Measurements from ENCODE around the gene RPTOR.

RPTOR gene

DNA sequence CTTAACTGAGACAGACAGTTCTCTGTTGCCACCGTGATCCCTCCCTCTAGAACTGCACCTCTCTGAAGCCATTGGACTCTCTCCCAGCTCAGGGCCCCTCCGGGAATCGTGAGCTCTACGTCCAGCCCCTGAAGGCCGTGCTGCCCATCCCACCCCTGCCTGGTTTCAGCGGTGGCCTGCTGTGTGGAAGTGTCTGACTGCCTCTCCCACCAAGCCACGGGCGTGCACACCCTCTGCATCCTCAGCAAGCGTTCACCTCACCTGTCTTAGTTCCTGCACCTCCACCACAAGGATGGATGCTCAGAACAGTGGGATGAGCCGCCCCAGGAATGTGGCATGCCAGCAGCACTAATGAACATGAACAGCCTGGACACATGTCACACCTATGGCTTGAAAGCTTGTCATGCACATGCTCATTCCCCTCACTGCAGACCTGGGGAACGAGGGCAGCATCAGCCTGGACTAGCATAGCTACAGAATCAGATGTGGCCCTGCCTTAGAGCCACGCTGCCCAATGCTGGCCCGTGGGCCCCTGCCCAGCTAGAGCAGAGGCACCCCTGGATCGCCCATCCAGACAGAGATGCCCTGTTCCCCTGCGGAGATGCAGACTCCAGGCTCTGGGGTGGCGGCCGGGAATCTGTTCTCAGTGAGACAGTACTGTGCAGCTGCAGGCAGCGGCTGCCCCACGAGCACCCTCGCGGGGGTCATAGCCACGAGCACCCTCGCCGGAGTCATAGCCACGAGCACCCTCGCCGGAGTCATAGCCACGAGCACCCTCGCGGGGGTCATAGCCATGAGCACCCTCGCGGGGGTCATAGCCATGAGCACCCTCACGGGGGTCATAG is 373.3 kb downstream of the RPTOR start:
- no peak overlapping the region for H3K27ac ChIP-seq
- ChIA-PET POLR2A (ENCODE audit: low non-redundant PET) (no interaction called here), CTCF (no interaction called here)
- TF ChIP-seq, protein P1, sequence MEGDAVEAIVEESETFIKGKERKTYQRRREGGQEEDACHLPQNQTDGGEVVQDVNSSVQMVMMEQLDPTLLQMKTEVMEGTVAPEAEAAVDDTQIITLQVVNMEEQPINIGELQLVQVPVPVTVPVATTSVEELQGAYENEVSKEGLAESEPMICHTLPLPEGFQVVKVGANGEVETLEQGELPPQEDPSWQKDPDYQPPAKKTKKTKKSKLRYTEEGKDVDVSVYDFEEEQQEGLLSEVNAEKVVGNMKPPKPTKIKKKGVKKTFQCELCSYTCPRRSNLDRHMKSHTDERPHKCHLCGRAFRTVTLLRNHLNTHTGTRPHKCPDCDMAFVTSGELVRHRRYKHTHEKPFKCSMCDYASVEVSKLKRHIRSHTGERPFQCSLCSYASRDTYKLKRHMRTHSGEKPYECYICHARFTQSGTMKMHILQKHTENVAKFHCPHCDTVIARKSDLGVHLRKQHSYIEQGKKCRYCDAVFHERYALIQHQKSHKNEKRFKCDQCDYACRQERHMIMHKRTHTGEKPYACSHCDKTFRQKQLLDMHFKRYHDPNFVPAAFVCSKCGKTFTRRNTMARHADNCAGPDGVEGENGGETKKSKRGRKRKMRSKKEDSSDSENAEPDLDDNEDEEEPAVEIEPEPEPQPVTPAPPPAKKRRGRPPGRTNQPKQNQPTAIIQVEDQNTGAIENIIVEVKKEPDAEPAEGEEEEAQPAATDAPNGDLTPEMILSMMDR (conservative IDR thresholded peaks at IDR 0.05; ENCODE audit: low read depth), result no peak
- DNase-seq (ENCODE audit: low spot score), result no peak

DNA sequence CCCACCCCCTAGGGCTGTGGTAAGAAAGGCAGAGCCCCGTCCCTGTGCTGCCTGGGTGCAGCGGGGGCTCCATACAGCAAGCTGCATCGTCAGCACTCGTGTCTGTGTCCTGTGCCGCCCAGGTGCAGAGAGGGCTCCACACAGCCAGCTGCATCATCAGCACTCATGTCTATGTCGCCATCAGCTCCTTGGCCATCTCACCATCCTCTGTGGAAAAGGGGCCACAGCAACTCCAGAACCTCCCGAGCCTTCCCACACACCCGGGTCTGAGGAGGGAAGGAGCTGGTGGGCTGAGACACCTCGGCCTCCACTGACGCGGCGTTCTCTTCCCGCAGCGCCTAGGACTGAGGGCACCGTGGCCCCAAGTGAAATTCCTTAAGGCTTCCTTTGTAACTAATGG is 374.1 kb downstream of the RPTOR start:
- POLR2A ChIA-PET (ENCODE audit: low non-redundant PET), result no interaction called here
- CTCF ChIA-PET, result no interaction called here
- no peak overlapping the region for H3K27ac ChIP-seq
- DNase-seq (ENCODE audit: low spot score), result no peak
- TF ChIP-seq, protein P1 (conservative IDR thresholded peaks at IDR 0.05; ENCODE audit: low read depth), result no peak

DNA sequence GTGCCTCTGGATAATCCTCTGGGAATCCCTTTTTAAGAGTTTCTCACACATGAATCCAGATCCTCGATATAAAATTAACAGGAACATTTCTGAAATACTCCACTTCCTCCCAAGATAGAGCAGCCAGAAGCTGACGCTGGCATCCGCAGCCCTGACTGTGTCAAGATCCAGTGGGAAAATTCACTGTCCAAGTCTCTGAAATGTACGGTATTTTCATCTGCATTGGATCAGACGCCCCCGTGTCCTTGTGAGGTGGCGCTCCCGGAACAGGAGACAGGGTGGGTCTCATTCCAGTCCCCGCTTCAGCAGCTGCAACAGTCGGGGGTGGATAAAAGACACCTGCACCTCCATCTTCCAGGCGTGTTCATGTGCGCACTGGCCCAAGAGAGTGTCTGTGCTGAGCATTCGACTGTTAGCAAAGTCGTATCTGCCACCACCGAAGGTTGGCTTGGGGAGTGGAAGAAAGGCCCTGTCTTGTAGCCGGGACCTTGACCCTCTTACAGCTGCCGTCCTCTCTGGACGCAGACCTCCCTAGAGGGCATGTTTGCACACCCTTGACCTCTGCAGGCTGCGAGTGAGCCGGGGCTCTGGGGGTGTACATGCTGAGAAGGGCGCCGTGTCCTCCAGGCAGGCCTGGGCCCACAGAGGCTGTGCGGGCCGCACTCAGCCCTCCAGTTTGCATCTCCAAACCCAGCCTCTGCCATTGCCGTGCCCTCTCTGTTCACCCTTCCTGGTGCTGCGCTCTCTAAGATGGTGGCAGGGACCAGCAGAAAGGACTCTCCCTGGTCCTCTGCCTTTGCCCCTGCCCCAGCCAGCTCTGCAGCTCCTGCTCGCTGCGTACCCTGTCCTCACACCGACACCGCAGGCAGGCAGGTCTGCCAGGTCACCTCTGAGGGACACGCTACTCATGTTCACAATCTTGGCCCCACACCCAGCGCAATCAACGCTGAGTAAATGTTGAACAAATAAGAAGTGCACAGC is 375.0 kb downstream of the RPTOR start:
- peak overlapping the region; percentile 19 for H3K27ac ChIP-seq
- ChIA-PET POLR2A (ENCODE audit: low non-redundant PET) (interaction anchor here (0.6 kb wide), 1 partner anchor 11 kb away, joined by 3 read pairs; no protein-coding TSS in a partner anchor), CTCF (no interaction called here)
- TF ChIP-seq, protein P1 (conservative IDR thresholded peaks at IDR 0.05; ENCODE audit: low read depth), result no peak
- DNase-seq (ENCODE audit: low spot score), result no peak

DNA sequence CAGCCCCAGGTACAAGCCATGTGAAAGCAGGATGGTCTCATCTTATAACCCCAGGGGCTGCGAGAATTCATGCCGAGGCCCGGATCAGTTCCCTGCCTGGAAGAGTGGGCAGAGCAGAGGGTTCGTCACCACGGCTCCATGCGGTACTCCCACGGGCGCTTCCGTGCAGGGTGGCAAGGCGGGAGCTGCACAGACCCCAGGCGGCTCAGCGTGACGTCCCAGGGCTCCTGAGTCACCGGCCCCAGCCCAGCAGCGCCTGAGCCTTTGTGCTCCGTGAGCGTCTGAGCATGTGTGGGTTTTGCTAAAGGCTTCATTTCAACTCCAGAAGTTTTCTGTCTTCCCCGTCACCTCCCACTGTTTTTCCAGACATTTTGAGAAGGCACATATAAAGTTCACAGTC is 375.8 kb downstream of the RPTOR start:
- H3K27ac ChIP-seq, result peak overlapping the region; percentile 19
- TF ChIP-seq, protein P1 (conservative IDR thresholded peaks at IDR 0.05; ENCODE audit: low read depth), result no peak
- no peak for DNase-seq (ENCODE audit: low spot score)
- ChIA-PET CTCF (no interaction called here), POLR2A (ENCODE audit: low non-redundant PET) (no interaction called here)

DNA sequence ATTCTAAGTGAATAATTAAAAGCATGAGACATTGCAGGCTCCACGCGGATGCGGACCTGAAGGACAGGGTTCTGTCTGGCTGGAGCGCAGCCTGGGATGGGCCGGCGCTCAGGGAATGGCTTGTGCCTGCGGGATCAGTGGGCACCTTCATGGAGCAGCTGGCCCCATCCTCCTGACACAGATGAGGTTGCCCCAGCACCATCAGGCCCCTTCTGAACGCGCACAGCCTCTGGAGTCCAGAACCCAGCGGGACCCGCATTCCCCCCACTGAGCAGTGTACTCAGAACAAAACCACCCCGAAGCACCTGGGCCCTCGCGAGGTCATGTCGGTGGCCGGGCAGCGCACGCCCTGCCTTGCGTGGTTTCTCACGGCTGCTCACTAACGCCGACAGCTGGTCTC is 376.5 kb downstream of the RPTOR start:
- no peak overlapping the region for H3K27ac ChIP-seq
- POLR2A ChIA-PET (ENCODE audit: low non-redundant PET), result no interaction called here
- no peak for DNase-seq (ENCODE audit: low spot score)
- TF ChIP-seq, protein P1 (conservative IDR thresholded peaks at IDR 0.05; ENCODE audit: low read depth), result no peak
- CTCF ChIA-PET, result interaction anchor here (0.6 kb wide), 1 partner anchor 27 kb away, joined by 3 read pairs; no protein-coding TSS in a partner anchor

DNA sequence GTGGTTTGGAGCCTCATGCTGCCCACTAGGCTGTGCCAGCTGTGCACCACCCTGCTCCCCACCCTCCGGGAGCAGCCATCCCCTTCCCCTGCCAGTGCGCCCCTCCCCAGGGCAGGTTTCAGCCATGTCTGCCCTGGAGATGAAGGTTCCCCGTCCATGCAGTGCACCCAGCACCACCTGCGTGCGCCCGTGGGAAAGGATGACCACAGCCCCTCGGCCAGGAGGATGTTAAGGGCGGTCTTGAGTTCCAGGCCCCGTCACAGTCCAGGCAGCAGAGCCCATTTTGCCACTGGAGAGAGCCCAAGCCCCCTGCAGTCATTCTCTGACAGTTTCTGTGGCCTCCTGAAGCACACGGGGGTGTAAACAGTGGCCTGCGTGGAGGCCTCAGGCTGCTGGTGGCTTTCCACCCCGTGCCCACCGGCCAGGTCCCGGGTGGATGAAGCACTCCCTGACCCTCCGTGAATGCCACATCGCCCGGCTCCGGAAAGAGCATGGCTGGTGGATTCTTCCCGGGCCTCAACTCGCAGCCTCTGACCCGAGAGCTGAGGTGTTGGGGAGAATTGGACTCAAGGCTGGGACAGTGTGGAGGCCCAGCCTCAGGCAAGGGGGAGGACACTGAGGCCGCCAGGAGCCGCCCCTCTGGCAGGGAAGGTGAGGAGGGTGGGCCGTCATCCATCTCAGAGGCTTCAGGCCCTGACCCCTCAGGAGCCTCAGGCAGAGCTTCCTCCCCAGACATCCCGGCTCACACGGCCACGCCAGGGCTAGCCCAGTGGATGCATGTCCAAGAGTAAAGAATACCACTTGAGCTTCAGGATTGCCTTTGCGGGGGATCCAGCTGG is 377.3 kb downstream of the RPTOR start:
- POLR2A ChIA-PET (ENCODE audit: low non-redundant PET), result no interaction called here
- no peak overlapping the region for H3K27ac ChIP-seq
- TF ChIP-seq, protein P1 (conservative IDR thresholded peaks at IDR 0.05; ENCODE audit: low read depth), result no peak
- CTCF ChIA-PET, result no interaction called here
- DNase-seq (ENCODE audit: low spot score), result no peak

Data from RWPE1 (cell line).